GM19397 (cell line): ENCODE results near the gene ZNF3.
A peak's percentile ranks its signal among the peaks of the same experiment; 100 is the strongest.

Source experiments
- ATAC-seq: cut with Tn5 transposase; IDR thresholded peaks from one replicate; pipeline ENCODE4 v1.9.1; 2021; ENCODE audit warnings: mild to moderate bottlenecking, moderate library complexity; ENCODE audit not compliant: unreplicated experiment

ZNF3 gene

DNA sequence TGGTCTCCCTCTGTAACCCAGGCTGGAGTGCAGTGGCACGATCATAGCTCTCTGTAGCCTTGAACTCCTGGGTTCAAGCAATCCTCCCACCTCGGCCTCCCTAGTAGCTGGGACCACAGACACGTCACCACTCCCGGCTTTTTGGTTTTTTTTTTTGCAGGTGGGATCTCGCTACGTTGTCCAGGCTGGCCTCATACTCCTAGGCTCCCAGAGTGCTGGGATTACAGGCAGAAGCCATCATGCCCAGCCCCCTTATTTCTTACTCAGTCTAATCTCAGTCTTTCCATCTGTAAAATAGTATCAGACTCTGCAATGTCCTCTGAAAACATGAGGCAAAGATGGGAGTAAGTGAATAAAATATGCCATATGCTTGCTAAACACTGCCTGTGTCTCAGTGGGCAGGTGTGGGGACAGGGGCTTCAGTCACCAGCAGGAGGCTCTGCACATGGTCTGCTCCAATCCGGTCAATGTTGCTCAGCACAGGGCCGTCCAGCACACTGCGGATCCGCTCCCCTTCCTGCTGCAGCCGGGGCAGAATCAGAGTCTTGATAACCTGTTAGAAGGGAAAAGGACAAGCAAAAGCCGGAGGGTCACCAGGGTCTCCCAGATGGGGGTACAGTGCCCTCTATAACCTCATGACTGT is 28.1 kb upstream of the ZNF3 start:
- ATAC-seq, result no peak

DNA sequence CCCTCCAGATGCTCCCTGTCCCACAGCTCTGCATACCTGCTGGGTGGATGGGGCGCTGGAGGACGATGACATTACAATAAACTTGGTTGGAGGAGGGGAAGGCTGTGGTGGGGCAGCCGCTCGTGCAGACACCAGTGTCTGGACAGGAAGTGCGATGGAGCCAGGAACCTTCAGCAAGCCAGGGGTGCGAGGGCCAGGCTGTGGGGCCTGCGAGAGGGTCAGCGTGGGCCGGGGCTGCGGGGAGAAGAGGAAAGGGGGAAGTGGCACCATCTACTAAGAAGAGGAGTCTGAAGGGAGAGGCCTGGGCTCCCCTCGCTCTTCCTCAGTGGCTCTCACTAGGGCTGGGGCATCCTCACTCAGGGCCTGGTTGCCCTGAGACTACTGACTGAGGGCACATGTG is 26.4 kb upstream of the ZNF3 start:
- ATAC-seq, result no peak

- ATAC-seq, result no peak
These were observed 25.7 kb upstream of the ZNF3 start for GRCh38 chr7:100107125-100107737.

GRCh38 chr7:100106633-100107032 is 25.1 kb upstream of the ZNF3 start:
- ATAC-seq, result no peak

DNA sequence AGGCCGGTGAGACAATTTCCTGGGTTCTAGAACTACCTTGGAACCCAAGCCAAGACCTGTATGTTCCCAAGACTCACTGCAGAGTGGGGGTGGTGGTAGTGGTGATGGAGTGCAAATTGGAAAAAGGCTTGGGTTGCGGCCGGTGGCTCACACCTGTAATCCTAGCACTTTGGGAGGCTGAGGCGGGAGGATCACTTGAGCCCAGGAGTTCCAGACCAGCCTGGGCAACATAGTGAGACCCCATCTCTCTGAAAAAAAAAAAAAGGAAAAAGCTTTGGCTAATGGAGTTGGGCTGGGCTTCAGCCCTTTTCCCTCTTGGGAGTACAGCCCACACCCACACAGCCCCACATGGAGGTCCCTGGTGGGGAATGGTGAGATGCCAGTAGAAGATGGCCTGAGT is 24.0 kb upstream of the ZNF3 start:
- no peak for ATAC-seq

DNA sequence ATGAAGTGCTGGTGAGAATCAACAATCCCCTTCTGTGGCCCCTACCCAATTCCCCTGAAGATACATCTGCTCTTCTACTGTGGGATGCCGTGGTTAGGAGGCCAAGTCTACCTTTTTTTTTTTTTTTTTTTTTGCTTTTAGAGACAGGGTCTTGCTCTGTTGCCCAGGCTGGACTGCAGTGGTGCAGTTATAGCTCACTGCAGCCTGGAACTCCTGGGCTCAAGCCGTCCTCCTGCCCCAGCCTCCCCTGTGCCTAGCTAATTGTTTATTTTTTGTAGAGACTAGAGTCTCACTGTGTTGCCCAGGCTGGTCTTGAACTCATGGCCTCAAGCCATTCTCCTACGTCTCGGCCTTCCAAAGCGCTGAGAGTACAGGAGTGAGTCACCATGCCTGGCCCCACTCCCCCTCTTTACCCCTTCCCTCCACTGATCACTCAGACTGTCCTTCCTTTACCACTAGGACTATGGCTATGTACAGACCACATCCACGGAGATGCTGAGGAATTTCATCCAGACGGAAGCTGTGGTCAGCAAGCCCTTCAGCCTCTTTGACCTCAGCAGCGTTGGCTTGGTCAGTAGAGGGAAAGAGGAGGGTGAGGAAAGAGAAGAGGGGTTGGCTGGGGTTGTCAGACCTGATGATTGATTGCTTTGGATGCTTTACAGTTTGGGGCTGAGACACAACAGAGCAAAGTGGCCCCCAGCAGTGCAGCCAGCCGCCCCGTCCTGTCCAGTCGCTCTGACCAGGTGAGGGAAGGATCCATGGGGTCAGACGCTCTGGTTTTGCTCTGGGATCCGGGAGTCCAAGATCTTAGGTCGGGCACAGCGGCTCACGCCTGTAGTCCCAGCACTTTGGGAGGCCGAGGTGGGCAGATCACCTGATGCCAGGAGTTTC is 21.7 kb upstream of the ZNF3 start:
- ATAC-seq, result no peak

DNA sequence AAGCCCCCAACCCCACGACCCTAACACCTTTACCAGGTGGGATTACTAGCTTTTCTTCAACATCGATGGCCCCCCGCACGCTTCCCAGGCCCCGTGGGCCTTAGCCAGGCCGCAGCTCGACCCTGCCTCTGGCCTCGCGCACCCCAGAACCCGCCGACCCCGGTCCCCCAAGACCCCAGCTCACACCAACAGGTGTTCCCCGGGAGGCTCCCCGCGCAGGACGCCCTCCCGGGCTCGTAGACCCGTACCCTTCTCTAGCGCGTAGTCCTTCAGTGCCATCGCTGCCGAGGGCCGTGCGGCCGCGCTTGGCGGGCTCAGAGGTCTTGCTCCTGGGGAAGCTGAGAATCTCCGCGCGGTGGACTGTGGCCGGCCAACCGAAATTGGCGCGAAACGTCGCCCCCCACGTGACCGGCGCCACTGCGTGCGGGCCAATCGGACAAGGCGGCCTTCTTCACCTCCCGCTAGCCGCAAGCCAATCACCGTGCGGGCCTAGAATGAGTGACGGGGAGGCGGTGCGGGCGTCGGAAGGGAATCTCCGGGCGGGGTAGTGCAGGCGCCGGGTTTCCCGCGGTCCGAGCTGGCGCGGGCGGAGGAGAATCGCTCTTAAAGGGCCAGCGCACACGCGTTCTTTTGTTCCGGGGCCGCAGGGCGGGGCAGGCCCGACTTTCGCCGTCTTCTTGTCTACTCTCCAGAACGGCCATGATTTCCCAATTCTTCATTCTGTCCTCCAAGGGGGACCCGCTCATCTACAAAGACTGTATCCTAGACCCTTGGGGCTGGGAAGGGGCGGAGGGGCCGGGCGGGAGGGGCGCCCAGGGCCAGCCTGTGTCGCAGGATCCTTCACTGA is 19.7 kb upstream of the ZNF3 start, which contains the start of the genes AP4M1 and MCM7:
AP4M1 (plus strand) TSS at position 628 of the 847 bp plus-strand sequence; CDS start at position 700, 72 bp downstream.
MCM7 (minus strand) TSS at position 382 of the 847 bp plus-strand sequence; CDS start at position 279, 103 bp downstream.
- peak; percentile 83 for ATAC-seq

DNA sequence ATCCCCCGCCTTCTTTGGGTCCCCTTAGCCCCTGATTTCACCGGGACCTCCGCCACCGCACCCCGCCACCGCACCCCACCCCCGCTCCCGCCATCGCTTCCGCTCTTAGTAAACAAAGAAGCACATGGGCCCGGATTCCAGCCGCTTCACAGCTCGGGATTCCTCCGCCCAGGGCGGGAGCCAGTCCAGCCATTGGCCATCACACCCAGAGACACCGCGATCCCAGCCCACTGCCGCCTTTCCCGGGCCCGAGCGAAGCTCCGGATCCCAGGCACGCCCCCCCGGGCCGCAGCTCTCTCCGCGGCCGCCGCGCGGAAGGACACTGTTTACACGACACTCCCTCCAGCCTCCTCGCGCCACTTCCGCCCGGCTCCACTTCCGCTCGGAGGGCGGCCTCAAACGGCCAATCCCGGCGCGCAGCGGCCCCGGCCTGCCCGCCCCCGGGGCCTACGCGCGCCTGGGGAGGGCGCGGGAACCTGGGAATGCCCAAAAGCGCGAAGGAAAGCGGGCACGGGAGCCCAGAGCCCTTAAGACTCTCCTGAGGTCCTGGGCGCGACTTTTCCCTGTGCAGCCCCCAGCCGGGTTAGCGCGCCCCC is 19.0 kb upstream of the ZNF3 start:
- peak; percentile 65 for ATAC-seq

- ATAC-seq, result no peak
These were observed 17.9 kb upstream of the ZNF3 start for GRCh38 chr7:100099452-100099851.

- ATAC-seq, result no peak
These were observed 17.4 kb upstream of the ZNF3 start for GRCh38 chr7:100098913-100099312.

DNA sequence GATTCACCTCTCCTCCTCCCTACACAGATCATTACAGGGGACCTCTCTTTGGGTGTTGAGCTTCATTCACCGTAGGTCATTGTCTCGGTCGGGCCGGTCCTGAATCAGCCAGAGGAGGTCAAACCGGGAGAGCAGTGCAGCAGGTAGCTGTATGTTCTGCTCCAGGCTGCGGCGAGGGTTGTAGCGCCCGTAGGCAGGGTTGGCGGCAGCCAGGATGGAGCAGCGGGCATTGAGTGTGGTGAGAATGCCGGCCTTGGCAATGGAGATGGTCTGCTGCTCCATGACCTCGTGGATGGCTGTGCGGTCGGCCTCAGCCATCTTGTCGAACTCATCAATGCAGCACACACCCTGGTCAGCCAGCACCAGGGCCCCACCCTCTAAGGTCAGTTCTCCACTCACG is 14.2 kb upstream of the ZNF3 start:
- no peak for ATAC-seq

DNA sequence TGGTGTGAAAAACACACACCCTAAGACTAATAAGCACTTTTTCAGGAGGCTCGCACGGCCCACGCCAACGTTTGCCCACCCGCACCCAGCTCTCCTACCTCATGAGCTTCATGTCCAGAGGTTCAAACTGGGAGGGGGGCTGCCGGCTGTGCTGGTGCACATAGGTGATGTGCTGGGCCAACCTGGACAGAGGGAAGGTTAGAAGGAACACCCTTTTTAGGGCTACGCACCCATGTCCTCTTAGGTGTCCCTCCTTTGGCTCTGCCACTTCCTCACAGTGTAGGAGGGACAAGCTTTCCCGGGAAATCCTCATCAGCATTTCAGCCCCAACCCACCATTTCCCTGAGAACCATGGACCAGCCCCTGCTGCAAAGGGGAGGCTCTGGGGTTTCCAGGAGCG is 13.8 kb upstream of the ZNF3 start:
- ATAC-seq, result no peak

GRCh38 chr7:100093925-100094486 is 12.5 kb upstream of the ZNF3 start:
- ATAC-seq, result no peak

GRCh38 chr7:100093498-100093897 is 12.0 kb upstream of the ZNF3 start:
- no peak for ATAC-seq

GRCh38 chr7:100093054-100093453 is 11.5 kb upstream of the ZNF3 start:
- ATAC-seq, result no peak

- no peak for ATAC-seq
These were observed 10.1 kb upstream of the ZNF3 start for GRCh38 chr7:100091411-100092181.

DNA sequence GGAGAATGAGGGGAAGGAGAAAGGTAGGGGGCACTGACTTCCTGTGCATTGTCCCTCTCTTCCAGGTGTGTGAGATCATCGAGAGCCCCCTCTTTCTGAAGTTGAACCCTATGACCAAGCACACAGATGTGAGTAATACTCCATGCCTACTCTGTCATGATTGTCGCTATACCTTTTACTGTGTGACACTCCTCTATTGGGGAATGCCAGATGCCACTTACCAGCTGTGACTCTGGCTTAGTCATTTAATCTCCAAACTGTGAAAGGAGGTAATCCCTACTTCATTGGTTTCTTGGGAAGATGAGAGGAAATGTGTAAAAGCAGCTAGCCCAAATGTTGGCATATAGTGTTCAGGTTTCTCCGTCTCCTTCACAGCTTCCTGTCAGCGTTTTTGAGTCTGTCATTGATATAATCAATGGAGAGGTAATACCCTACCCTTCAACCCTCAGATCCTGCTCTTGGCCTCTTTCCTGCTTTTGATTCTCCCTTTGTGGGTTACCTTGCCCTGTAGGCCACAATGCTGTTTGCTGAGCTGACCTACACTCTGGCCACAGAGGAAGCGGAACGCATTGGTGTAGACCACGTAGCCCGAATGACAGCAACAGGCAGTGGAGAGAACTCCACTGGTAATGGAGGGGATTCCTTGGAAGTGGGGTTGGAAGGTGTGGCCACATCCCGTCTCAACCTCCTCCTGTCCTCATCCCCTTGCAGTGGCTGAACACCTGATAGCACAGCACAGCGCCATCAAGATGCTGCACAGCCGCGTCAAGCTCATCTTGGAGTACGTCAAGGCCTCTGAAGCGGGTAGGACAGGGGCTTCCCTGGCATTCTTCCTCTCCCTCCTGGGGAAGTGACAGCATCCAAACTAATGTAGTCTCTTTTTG is 9.2 kb upstream of the ZNF3 start:
- ATAC-seq, result no peak

- ATAC-seq, result no peak
These were observed 8.1 kb upstream of the ZNF3 start for GRCh38 chr7:100089458-100090196.
